ENCODE data around the gene HAPLN3. TPM values are rescaled to one million over a fixed set of nuclear protein-coding genes. Genes with fewer than 3 reads are reported as not detected.

HAPLN3 gene
- total and polyA plus RNA-seq, 10 of the 15 experiments (the other 5 are each of a cell fraction or from before 2014, with no cell fraction given) = 0.20 to 5.0 (median 1.4) TPM; not detected in 1

- peaks cover 3% of the 10 kb centered on the region for H3K4me1 ChIP-seq (ENCODE audit: control insufficient read depth, insufficient read depth, low read length)
- WGBS (ENCODE audit: insufficient coverage, insufficient replicate concordance, low lambda C conversion rate, missing lambda C conversion rate) = 64% methylated on average over 9 of the region's 9 CpGs
- BruUV-seq (replicated peaks) = no TSS peak
Observed at GRCh38 chr15:88899251-88899650, 3.9 kb upstream of the HAPLN3 start.

GRCh38 chr15:88898736-88899135 lies 3.4 kb upstream of the HAPLN3 start:
- Histone ChIP-seq H3K4me2 (ENCODE audit: control insufficient read depth, insufficient read depth) (no peak overlapping the region), H3K79me2 (ENCODE audit: control insufficient read depth, insufficient read depth, low read length) (no peaks in the 10 kb centered on the region), H3K27me3 (replicated peaks in 1 of 2; ENCODE audit: control insufficient read depth in 2 of 2, insufficient read depth in 2 of 2, low read length in 1 of 2) (peaks cover 0 to 5% of the 10 kb centered on the region in 2 experiments; a peak in 2 of 4 replicates), H2AFZ (ENCODE audit: control insufficient read depth, low read depth, low read length) (no peak overlapping the region), H4K20me1 (ENCODE audit: control insufficient read depth, insufficient read depth) (no peaks in the 10 kb centered on the region), H3K9me3 (replicated peaks; ENCODE audit: control insufficient read depth, insufficient read depth, low read length) (no peaks in the 10 kb centered on the region), H3K4me3 (no peak overlapping the region), H3K27ac (ENCODE audit: control insufficient read depth, insufficient read depth) (no peak overlapping the region), H3K9ac (ENCODE audit: control insufficient read depth, insufficient read depth, low read length) (no peak overlapping the region), H3K36me3 (ENCODE audit: control insufficient read depth in 2 of 2, insufficient read depth in 2 of 2, low read length in 1 of 2) (no peaks in the 10 kb centered on the region), H3K4me1 (ENCODE audit: control insufficient read depth, insufficient read depth, low read length) (peaks cover 3% of the 10 kb centered on the region)
- POLR2A ChIA-PET = no interaction called here
- BruUV-seq (replicated peaks) = no TSS peak
- ATAC-seq (no peak), FAIRE-seq (no peak), DNase-seq (ENCODE audit: low read depth, low spot score) (no peak)
- CTCF ChIA-PET = no interaction called here
- SMC1A ChIA-PET (ENCODE audit: uncharacterized antibody, unreplicated experiment) = no interaction called here
- in situ Hi-C loops (cut with MboI) = no loop called here
- RAD21 ChIA-PET (ENCODE audit: unreplicated experiment) = no interaction called here
- intact Hi-C loops (cut with micrococcal nuclease; ENCODE audit: unreplicated experiment) = no loop called here
- 31% methylated on average over 15 of the region's 15 CpGs for WGBS (ENCODE audit: insufficient coverage, insufficient replicate concordance, low lambda C conversion rate, missing lambda C conversion rate)
- no peak for TF ChIP-seq SUZ12 (IDR thresholded peaks at IDR 0.05; ENCODE audit: unreplicated experiment)
- no peak for TF ChIP-seq GABPA (IDR thresholded peaks at IDR 0.05; ENCODE audit: low read depth)
- TF ChIP-seq HSF1 (IDR thresholded peaks at IDR 0.05; ENCODE audit: low read depth, low read length) = no peak
- no peak for TF ChIP-seq SMARCA5 (IDR thresholded peaks at IDR 0.05)
- TF ChIP-seq ELK1 (IDR thresholded peaks at IDR 0.05; ENCODE audit: low read depth, low read length) = no peak
- TF ChIP-seq, protein P1, sequence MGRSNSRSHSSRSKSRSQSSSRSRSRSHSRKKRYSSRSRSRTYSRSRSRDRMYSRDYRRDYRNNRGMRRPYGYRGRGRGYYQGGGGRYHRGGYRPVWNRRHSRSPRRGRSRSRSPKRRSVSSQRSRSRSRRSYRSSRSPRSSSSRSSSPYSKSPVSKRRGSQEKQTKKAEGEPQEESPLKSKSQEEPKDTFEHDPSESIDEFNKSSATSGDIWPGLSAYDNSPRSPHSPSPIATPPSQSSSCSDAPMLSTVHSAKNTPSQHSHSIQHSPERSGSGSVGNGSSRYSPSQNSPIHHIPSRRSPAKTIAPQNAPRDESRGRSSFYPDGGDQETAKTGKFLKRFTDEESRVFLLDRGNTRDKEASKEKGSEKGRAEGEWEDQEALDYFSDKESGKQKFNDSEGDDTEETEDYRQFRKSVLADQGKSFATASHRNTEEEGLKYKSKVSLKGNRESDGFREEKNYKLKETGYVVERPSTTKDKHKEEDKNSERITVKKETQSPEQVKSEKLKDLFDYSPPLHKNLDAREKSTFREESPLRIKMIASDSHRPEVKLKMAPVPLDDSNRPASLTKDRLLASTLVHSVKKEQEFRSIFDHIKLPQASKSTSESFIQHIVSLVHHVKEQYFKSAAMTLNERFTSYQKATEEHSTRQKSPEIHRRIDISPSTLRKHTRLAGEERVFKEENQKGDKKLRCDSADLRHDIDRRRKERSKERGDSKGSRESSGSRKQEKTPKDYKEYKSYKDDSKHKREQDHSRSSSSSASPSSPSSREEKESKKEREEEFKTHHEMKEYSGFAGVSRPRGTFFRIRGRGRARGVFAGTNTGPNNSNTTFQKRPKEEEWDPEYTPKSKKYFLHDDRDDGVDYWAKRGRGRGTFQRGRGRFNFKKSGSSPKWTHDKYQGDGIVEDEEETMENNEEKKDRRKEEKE (IDR thresholded peaks at IDR 0.05) = no peak
- TF ChIP-seq CBX3 (IDR thresholded peaks at IDR 0.05; ENCODE audit: borderline replicate concordance, low read depth) = no peak
- TF ChIP-seq, protein P2, sequence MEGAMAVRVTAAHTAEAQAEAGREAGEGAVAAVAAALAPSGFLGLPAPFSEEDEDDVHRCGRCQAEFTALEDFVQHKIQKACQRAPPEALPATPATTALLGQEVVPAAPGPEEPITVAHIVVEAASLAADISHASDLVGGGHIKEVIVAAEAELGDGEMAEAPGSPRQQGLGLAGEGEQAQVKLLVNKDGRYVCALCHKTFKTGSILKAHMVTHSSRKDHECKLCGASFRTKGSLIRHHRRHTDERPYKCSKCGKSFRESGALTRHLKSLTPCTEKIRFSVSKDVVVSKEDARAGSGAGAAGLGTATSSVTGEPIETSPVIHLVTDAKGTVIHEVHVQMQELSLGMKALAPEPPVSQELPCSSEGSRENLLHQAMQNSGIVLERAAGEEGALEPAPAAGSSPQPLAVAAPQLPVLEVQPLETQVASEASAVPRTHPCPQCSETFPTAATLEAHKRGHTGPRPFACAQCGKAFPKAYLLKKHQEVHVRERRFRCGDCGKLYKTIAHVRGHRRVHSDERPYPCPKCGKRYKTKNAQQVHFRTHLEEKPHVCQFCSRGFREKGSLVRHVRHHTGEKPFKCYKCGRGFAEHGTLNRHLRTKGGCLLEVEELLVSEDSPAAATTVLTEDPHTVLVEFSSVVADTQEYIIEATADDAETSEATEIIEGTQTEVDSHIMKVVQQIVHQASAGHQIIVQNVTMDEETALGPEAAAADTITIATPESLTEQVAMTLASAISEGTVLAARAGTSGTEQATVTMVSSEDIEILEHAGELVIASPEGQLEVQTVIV (IDR thresholded peaks at IDR 0.05; ENCODE audit: borderline replicate concordance, partially characterized antibody) = no peak

More at GRCh38 chr15:88899251-88899650, 3.9 kb upstream of the HAPLN3 start:
- TF ChIP-seq SMAD1 (IDR thresholded peaks at IDR 0.05; ENCODE audit: low read depth, partially characterized antibody) (no peak), NFXL1 (IDR thresholded peaks at IDR 0.05; ENCODE audit: borderline replicate concordance) (no peak)
- ChIA-PET SMC1A (ENCODE audit: uncharacterized antibody, unreplicated experiment) (no interaction called here), RAD21 (ENCODE audit: unreplicated experiment) (interaction anchor here (1.1 kb wide), 1 partner anchor 275 kb away, joined by 4 read pairs; no protein-coding TSS in a partner anchor), POLR2A (no interaction called here), CTCF (no interaction called here)
- Histone ChIP-seq H3K27ac (ENCODE audit: control insufficient read depth, insufficient read depth) (no peak overlapping the region), H3K4me2 (ENCODE audit: control insufficient read depth, insufficient read depth) (no peak overlapping the region), H3K4me3 (no peak overlapping the region), H2AFZ (ENCODE audit: control insufficient read depth, low read depth, low read length) (no peak overlapping the region), H3K27me3 (replicated peaks in 1 of 2; ENCODE audit: control insufficient read depth in 2 of 2, insufficient read depth in 2 of 2, low read length in 1 of 2) (peaks cover 0 to 3% of the 10 kb centered on the region in 2 experiments; a peak in 2 of 4 replicates), H4K20me1 (ENCODE audit: control insufficient read depth, insufficient read depth) (0 out of 2 replicates have a peak, but pooled peaks cover 2% of the 10 kb centered on the region), H3K9me3 (replicated peaks; ENCODE audit: control insufficient read depth, insufficient read depth, low read length) (no peaks in the 10 kb centered on the region), H3K36me3 (ENCODE audit: control insufficient read depth in 2 of 2, insufficient read depth in 2 of 2, low read length in 1 of 2) (no peaks in the 10 kb centered on the region), H3K79me2 (ENCODE audit: control insufficient read depth, insufficient read depth, low read length) (no peaks in the 10 kb centered on the region), H3K9ac (ENCODE audit: control insufficient read depth, insufficient read depth, low read length) (no peak overlapping the region)
- DNase-seq (ENCODE audit: low read depth, low spot score) (no peak), FAIRE-seq (no peak), ATAC-seq (no peak)
- intact Hi-C loops (cut with micrococcal nuclease; ENCODE audit: unreplicated experiment) = no loop called here
- in situ Hi-C loops (cut with MboI) = no loop called here
